Activated CD4-positive, alpha-beta T cell treated with anti-CD3 and anti-CD28 coated beads for 24 hours (primary cell): Measurements from ENCODE around the gene MON2.
A peak's percentile ranks its signal among the peaks of the same experiment; 100 is the strongest.
"Not testable (repeated sequence)": the region's sequence is repeated elsewhere in the genome, so short reads cannot be mapped to it uniquely, and the experiment has no call there.

Experiments used
- DNase-seq, 2 donors: peaks; one replicate each; pipeline ENCODE4 v3.0.0-alpha.2; 2020; ENCODE audit warnings: low read depth in 2 of 2

The MON2 gene

DNA sequence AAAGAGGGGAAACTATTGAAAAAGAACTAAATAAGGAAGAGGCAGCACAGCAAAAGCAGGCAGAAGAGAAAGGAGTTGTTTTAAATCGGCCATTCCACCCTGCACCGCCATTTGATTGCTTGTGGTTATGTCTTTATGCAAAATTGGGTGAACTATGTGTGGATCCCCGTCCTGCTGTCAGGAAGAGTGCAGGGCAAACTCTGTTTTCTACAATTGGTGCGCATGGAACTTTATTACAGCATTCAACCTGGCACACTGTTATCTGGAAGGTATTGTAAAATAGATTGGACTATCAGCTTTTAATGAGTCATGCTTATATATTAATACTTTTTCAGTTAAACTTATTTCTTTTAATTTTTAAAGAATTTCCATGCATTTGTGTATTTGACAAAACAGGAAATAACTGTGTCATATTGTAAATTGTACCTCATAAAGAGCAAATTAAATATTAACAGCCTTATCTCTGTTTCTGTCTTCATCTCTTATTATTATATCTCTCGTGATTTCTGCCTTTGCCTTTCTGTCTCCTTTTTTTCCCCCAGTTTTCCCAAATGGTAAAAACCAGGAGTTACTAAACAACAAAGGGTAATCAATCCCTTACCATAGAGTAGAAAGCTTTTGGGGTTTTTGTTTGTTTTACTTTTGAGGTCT is 86.4 kb downstream of the MON2 start:
- DNase-seq, result no peak

DNA sequence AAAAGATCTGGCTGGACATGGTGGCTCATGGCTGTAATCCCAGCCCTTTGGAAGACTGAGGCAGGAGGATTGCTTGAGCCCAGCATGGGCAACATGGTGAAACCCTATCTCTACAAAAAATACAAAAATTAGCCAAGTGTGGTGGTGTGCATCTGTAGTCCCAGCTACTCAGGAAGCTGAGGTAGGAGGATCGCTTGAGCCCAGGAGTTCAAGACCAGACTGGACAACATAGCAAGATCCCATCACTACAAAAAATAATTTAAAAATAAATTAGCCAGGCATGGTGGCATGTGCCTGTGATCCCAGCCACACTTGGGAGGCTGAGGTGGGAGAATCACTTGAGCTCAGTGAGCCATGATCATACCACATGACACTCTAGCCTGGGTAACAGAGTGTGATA is 92.7 kb downstream of the MON2 start:
- not testable (repeated sequence) for DNase-seq

DNA sequence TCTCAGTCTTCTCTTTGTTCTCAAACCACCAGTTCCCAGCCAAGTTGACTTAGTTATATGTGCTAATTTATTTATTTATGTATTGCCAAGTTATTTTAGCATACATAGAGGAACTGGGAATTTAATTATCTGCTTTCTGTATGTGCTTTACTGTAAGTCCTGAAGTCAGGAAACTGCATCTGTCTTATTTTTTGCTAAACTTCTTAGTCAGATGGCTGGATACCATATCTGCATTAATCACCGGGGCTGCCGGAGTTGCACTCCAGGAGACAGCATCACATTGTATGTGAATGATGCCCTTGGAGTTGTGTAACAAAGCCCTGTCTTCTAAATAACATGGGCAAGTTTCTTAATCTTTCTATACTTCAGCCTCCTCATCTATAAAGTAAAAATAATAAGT is 96.2 kb downstream of the MON2 start:
- DNase-seq, result no peak

DNA sequence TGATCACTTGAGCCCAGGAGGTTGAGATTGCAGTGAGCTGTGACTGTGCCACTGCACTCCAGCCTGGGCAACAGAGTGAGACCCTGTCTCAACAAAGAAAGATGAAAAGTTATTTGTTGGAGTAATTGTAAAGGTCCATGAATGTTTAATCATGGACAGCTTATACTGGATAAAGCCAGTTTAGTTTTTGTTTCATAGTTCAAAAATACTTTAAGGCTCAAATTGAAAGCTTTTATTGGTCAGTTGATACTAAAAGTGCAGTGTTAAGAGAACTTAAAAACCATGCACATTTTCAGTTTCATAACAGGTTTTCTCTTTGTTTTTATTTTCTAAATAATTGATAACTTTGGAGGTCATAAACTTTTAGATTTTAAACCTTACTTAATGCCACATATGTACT is 108.4 kb downstream of the MON2 start:
- no peak for DNase-seq

DNA sequence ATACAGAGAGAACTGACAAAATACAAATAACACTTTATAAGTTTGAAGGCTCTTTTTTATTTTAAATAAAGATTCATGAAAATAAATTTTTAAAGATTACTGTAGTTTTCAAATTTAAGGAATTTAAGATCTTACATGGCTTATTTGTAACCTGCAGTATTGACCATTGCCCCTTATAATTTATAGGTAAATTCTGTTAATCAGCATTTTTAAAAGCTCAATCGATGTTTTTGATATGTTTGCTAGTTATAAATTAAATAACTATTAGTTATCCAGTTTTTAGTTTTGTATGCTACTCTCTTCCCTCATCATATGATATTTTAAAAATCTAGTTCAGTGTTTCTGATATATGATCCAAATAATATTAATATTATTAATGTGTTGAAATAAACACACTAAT is 109.9 kb downstream of the MON2 start:
- no peak for DNase-seq

DNA sequence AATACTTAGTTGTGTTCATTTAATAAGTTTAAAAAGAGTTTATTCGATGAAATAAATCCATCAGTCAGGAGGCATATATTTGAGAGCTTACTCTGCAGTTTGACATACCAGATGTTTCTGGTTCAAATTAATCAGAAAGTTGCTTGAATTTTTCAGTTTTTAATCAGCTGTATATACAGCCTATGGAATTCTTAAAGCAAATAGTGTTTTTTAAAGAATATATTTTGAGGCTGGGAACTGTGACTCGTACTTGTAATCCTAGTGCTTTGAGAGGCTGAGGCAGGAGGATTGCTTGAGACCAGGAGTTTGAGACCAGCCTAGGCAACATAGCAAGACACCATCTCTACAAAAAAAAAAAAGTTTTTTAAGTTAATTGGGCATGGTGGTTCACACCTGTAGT is 112.1 kb downstream of the MON2 start:
- DNase-seq, result no peak

DNA sequence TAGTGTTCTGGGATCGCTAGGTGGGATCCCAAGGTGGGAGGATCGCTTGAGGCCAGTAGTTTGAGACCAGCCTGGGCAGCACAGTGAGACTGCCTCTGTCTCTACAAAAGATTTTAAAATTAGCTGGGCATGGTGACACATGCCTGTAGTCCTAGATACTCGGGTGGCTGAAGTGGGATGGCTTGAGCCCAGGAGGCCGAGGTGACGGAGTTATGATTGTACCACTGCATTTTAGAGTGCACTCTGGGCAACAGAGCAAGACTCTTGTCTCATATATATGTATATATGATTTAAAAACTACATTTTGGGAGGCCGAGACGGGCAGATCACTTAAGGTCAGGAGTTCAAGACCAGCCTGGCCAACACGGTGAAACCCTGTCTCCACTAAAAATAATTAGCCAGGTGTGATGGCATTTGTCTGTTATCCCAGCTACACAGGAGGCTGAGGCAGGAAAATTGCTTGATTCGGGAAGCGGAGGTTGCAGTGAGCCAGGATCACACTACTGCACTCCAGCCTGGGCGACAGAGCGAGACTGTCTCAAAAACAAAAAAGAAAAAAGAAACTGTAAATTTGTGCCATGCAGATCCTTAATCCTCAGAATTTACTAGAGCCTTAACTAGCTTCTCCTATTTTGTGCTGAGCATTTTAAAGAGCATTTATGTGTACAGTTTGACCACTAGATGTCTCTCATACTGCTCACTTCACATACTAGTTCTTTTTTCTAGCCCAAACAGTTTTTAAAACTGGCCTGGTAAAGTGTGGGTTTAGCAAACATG is 114.8 kb downstream of the MON2 start:
- no peak for DNase-seq

DNA sequence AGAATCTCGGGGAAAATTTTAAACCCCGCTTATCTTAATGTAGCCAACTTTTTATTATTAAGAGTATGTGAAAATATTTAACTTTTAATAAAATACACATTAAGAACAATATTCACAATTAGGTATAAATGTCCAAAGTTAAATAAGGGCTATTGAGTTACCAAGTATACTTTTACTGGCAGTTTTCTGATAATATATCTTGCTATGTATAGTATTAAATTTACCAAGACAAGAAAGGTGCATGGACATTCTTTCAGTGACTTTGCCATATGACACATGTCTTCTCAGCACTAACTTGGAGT is 115.4 kb downstream of the MON2 start:
- no peak for DNase-seq

DNA sequence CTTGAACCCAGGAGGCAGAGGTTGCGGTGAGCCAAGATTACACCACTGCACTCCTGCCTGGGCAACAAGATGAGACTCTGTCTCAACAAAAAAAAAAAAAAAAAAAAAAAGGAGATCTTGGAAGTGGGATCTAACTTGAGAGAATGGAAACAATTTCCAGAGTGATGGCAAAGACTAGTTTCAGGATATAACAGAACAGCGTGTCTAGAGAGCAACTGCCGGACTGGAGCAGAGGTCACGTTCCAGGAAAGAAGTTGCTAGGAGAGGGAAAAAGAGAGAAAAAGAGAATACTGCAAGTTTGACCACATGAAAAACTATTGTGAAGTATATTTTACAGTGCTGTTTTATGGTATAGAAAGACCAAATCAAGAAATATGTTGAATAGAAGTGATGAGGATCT is 118.0 kb downstream of the MON2 start:
- no peak for DNase-seq

DNA sequence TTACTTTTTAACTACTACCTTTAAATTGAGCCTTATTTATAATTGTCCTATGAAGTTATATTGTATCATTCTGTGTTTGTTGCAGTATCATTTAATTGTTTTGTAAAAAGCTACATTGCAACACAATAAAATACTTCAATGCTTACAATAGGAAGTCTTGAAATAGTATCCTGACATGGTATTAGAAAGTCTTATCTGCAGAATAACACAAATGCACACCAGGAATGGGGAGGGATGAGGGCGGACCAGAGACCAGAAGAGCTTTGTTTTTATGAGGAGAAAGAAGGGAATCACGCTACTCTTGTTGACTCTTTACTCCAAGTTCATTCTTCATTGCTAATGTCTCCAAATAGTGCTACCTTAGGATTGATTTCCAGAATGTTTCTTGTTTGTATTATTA is 120.2 kb downstream of the MON2 start:
- DNase-seq, result no peak

DNA sequence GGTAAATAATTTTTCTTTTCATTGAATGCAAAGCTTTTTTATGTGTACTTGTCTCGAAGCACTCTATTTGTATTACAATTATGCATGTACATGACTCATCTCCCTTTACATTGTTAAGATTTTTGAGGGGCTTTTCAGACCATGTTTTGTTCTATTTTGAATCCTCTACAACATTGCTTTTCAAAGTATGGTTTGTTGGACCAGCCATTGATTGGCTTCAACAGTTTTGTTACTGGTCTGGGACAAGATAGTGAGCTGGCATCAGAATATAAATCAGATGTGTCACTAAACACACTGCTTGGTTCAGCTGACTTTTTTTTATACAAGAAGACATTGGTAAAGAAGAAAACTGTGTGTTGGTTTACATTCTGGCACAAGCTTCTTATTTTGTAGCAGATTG is 122.3 kb downstream of the MON2 start:
- DNase-seq, result no peak

DNA sequence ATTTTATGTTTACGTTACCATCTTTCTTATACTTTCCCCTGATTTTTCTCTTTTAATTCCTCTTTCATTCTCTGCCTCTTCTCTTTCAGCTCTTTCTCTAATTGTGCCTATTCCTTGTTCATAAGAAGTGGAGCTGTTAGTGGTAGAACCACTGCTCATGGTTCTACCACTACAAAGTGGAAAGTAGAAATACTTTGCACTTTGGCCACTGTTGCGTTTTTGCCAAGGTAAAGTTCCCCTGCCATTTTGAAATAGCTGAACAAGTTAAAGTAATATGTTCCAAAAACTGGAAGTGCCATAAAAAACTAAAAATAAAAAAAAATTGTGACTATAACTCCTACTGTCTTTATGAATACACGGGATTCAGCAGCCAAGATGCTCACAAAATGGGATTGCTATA is 130.6 kb downstream of the MON2 start:
- DNase-seq, result no peak

DNA sequence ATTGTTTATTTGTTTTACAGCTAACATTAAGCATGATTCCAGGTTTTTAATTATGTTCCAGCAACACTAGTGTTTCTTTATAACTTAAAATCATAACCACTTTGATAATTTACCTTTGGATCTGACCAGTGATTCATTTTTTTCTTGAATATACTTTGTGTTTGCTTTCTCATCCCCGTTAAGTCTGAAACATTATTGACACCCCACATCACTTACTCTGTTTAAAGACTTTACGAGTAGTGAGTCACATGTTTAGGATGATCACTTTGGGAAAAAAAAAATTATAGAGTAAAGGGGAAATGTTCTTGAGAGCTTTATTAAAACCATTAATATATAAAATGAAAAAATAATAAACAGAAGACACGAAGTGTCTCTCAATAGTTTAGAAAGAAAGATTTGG is 132.2 kb downstream of the MON2 start:
- DNase-seq, result no peak

DNA sequence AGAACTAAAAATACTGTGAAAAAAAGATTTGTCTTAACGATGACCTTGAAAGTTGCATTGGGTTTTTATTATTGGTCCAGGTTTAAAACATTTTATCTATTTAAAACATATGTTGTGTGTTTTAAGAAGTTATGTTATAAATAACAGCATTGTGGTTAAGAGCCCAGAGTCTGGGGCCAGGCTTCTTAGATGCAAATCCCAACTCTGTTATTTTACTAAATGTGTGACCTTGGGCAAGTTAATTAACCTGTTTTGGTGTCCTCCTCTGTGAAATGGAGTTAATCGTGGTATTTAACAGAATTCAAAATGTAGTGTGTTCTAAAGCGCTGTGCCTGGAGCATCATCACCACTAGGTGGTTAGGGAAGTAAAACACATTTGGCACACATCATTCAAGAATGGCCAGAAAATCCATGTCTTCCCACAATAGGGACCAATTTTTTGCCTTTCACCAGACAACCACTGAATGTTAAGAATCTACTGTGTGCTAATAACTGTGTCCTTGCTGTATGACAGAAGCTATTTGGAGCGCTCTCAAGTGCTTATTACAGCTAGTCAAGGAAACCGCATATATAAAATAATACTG is 133.3 kb downstream of the MON2 start:
- no peak for DNase-seq

DNA sequence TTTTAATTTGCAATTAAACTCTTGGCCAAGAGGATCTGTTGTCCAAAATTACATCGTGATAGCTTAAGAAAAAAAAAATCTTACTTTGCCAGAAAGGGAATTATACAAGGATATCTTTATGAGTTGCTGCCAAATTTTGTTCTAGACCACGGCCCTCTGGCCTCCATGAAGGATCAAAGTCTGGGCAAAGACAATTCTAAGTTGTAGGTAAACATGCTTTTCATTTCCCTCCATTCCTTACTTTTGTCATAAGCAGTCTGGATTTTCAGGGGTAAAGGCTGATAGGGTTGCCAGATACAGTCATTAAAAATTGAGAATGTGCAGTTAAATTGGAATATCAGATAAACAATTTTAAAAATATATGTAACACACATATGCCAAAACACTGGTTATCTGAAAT is 135.1 kb downstream of the MON2 start:
- no peak for DNase-seq

DNA sequence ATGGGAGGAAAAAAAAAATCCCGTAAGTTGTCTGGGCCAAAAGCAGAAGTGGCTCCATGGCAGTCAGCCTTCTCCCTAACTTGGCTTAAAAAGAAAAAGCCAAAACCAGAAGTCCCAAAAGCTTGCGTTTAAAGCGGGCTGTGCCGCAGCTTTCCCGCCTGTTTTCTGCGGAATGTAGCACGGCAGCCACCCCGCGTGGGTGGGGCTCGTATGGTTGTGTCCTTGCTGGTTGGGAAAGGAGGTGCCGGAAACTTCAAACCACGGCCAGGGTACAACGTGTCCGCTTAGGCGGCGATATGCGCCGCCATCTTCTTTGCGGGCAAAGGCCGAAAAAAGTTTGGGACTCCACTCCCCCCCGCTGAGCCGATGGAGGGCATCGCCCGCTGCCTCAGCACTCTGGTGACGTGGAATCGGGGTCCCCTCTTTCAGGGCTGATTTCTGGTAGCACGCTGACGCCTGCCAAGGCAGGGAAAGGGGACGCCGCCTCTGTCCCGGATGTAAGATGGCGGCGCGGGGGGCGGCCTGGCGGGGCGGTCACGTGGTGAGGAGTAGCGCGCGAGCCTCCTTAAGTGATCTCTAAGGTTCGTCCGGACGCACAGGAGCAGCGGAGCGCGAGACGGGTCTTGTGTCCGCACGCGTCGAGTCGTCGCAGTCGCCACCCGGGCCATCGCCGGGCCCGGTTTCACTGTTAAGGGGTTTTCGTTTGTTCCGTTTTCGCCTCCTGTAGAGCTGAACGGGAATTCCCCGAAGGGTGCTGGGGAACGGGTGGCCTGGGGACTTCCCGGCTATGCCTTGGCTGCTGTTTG is 135.8 kb downstream of the MON2 start:
- DNase-seq, result peak; percentile 71 to 78

DNA sequence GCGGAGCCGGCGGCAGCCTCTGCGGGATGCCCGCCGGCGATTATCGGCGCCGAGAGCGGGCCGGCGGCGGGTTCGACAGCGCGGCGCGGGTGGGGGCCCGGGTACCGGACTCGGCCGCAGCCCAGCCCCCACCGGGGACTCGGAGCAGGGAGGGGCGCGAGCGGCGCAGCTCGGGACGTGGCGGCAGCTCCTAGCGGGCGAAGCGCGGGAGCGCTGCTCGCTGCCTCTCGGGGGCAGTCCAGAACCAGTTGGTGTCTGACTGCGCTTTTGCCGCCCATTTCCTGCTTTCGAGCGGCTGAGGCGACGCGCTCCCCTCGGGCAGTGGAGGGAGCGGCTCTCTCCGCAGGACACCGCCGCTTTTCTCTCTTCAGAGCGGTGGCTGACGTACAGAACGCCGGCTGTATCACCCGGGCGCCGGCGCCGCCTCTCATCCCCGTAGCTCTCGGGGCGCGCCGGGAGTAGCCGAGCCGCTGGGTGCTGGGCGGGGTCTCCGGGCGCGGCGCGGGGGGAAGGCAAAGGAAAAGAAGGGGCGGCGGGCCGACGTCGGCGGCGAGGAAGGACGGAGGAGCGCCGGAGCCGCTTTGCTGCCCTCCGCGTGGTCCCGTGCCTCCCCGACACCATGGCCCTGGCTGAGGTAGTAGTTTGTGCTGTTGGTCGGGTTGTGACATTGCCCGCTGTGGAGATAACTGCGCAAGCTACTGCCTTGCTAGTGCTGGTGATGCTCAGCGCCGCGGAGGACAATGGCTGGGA is 136.6 kb downstream of the MON2 start:
- peak; percentile 52 to 64 for DNase-seq

DNA sequence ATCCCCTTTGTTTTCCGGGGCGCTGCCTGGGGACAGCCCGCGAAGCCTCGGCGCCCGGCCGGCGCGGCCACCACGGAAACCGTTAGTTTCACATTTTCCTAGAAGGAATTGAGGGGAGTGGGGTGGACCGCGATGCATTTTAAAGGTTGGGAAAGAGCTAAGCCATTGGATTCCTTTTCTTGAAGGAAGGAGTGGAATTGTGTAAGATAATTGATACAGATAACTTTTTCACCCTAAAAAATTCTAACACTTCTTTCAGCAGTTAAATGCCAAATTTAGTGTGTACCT is 137.1 kb downstream of the MON2 start:
- DNase-seq, result no peak

DNA sequence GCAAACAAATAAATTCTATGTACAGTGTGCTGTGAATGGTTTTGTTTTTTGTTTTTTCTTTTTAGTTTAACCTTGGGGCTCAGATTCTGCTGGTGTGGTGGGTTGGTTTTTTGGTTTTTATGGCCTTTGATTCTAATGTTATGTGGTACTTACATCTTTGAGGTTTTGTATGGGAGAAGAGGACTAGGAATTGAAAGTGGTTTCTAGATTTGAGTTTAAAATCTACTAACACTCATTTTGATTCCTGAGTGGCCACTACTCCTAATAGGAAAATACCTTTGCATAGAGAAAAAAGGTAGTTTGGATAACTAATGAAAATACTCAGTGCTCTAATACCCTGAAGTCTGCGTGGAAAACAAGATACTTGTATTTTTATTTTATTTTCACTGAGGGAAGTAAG is 137.7 kb downstream of the MON2 start:
- DNase-seq, result no peak

DNA sequence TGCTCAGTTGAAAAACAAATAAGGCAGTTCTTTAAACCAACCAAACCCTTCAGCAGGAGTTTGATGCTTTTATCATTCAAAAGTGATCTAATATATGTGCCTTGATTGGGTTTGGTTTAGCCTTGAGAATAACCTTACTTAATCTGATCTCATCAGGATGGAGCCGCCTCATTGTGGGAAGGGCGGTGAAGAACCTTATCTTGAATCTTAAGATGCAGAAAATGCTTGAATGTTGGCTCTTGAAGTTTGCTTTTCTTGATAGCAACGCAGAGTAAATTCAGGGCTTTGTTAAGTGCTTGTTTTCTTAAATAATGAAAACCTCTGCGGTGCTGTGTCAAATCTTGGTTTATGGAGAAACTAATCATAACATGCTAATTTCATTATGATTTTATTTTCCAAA is 138.2 kb downstream of the MON2 start:
- no peak for DNase-seq

DNA sequence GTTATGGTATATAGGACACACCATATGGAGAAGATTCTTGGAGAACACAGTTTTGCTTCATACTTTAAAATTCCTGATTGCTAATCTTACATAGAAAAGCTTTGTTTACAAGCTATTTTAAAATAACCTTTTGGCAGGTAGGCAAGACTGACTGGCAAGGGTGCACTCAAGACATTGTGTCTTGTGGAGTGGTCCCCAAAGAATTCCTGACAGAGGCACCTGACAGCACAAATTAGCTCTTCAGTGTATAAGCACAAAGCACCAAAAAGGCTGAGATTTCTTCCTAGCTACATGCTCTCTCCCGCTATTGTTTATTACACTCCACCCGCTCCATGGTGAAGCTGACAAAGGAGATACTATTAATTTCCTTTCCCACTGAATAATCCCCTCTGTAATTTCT is 139.4 kb downstream of the MON2 start:
- no peak for DNase-seq

DNA sequence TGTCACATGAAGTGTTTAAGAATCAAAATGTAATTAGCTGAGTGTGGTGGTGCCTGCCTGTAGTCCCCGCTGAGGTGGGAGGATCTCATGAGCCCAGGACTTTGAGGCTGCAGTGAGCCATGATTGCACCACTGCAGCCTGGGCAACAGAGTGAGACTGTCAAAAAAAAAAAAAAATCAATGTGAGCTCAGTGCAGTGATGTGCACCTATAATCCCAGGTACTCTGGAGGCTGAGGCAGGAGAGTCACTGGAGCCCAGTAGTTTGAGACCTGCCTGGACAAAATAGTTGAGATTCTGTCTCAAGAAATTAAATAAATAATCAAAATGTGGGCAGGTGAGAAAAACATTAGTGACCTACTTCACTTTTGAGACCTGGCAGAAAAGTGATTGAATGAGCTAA is 140.0 kb downstream of the MON2 start:
- no peak for DNase-seq
